HepG2 (cell line): ENCODE data around the gene TRPM5. TPM values are rescaled to one million over a fixed set of nuclear protein-coding genes. Genes with fewer than 3 reads are reported as not detected.
A peak's percentile ranks its signal among the peaks of the same experiment; 100 is the strongest.

Experiments
- AKAP8 ChIP-seq: sonication (generic); formaldehyde crosslinking; IDR thresholded peaks from 2 replicates; pipeline ENCODE4 v1.5.1; 2020; ENCODE audit warnings: mild to moderate bottlenecking, missing genetic modification reagents
- ELF1 ChIP-seq: sonication (generic); formaldehyde crosslinking; IDR thresholded peaks from 2 replicates; pipeline ENCODE4 v1.4.0; 2020; ENCODE audit warnings: missing genetic modification reagents
- FOXC1 ChIP-seq: sonication (generic); formaldehyde crosslinking; IDR thresholded peaks from 2 replicates; pipeline ENCODE4 v1.8.0; 2022; ENCODE audit warnings: mild to moderate bottlenecking, missing genetic modification reagents, borderline replicate concordance
- GABPB1 ChIP-seq: IDR thresholded peaks from 2 replicates; pipeline ENCODE4 v1.6.1; 2016; ENCODE audit warnings: mild to moderate bottlenecking, missing genetic modification reagents, moderate library complexity, missing compliant biosample characterization
- HMGXB3 ChIP-seq: sonication (generic); formaldehyde crosslinking; IDR thresholded peaks from 2 replicates; pipeline ENCODE4 v1.4.0; 2020; ENCODE audit warnings: missing genetic modification reagents, borderline replicate concordance
- IRF1 ChIP-seq: sonication (generic); formaldehyde crosslinking; IDR thresholded peaks from 2 replicates; pipeline ENCODE4 v1.4.0; 2020; ENCODE audit warnings: low read depth, mild to moderate bottlenecking, missing genetic modification reagents
- MED13 ChIP-seq: sonication (generic); formaldehyde crosslinking; IDR thresholded peaks from 2 replicates; pipeline ENCODE4 v1.5.0; 2020; ENCODE audit warnings: missing genetic modification reagents
- PAF1 ChIP-seq: IDR thresholded peaks from 2 replicates; pipeline ENCODE4 v1.6.1; 2016; ENCODE audit warnings: missing genetic modification reagents, missing compliant biosample characterization
- PATZ1 ChIP-seq: sonication (generic); formaldehyde crosslinking; IDR thresholded peaks from 2 replicates; pipeline ENCODE4 v1.4.0; 2020; ENCODE audit warnings: missing genetic modification reagents
- TEAD3 ChIP-seq: optimal IDR thresholded peaks from 2 replicates; pipeline ENCODE3; 2016; ENCODE audit warnings: borderline replicate concordance
- USF2 ChIP-seq, 2 experiments: sonication (generic) in 1 of 2; formaldehyde crosslinking in 1 of 2; IDR thresholded peaks; 2 replicates each; pipeline versions ENCODE4 v1.5.1 to v1.6.1; 2011 to 2020; ENCODE audit warnings: borderline replicate concordance in 1 of 2, low read depth in 1 of 2, low read length in 1 of 2, mild to moderate bottlenecking in 1 of 2, missing genetic modification reagents in 1 of 2, moderate library complexity in 1 of 2
- ZFX ChIP-seq: sonication (generic); formaldehyde crosslinking; IDR thresholded peaks from 2 replicates; pipeline ENCODE4 v1.4.0; 2020; ENCODE audit warnings: mild to moderate bottlenecking, low read depth, missing genetic modification reagents, moderate library complexity
- ZMAT3 ChIP-seq: sonication (generic); formaldehyde crosslinking; conservative IDR thresholded peaks from 2 replicates; pipeline ENCODE4 v1.7.0; 2021; ENCODE audit warnings: missing genetic modification reagents
- ZNF20 ChIP-seq: sonication (generic); formaldehyde crosslinking; IDR thresholded peaks from 2 replicates; pipeline ENCODE4 v1.4.0; 2020; ENCODE audit warnings: mild to moderate bottlenecking, moderate library complexity, missing genetic modification reagents
- ZNF512 ChIP-seq: sonication (generic); formaldehyde crosslinking; IDR thresholded peaks from 2 replicates; pipeline ENCODE4 v1.4.0; 2020; ENCODE audit warnings: mild to moderate bottlenecking, missing genetic modification reagents
- ZNF543 ChIP-seq: sonication (generic); formaldehyde crosslinking; IDR thresholded peaks from 2 replicates; pipeline ENCODE4 v1.4.0; 2020; ENCODE audit warnings: mild to moderate bottlenecking, missing genetic modification reagents
- ZNF552 ChIP-seq: sonication (generic); formaldehyde crosslinking; IDR thresholded peaks from 2 replicates; pipeline ENCODE4 v1.9.0; 2022; ENCODE audit warnings: missing genetic modification reagents, mild to moderate bottlenecking, borderline replicate concordance
- polyA plus RNA-seq, 8 experiments: library from polyadenylated mRNA; depleted of rRNA in 3 of 8; stranded (reverse) in 7 of 8; unstranded in 1 of 8; fragments of >200 nt; fragmentation: Illumina TruSeq in 4 of 8; extraction: Trizol in 4 of 8; gene quantifications; 2 replicates each; pipeline versions ENCODE4 v1.2.1 to v1.2.3, GENCODE V29; 2011 to 2016; ENCODE audit warnings: low read depth in 4 of 8, missing spikeins in 1 of 8, mixed read lengths in 1 of 8; ENCODE audit not compliant: insufficient read depth in 1 of 8
- total RNA-seq, 5 experiments: library from RNA; depleted of rRNA; stranded (reverse); fragments of >200 nt; fragmentation: Illumina TruSeq; extraction: Trizol; gene quantifications; 2 replicates each; pipeline ENCODE4 v1.2.3, GENCODE V29; 2016; ENCODE audit warnings: low read depth in 1 of 5

TRPM5 gene
- total and polyA plus RNA-seq, 2 of the 13 experiments (the other 11 are each of a cell fraction or from before 2014, with no cell fraction given) = 0.12 TPM; not detected in 1

- no peak for TF ChIP-seq USF2 (IDR thresholded peaks at IDR 0.05; ENCODE audit: low read depth, low read length)
- TF ChIP-seq USF2 (CRISPR knock-in tag; IDR thresholded peaks at IDR 0.05; ENCODE audit: borderline replicate concordance) = no peak
- TF ChIP-seq PATZ1 (CRISPR knock-in tag) = peak; percentile 61; the same call in 1 of the 2 replicates
- TF ChIP-seq IRF1 (CRISPR knock-in tag) = no peak
- TF ChIP-seq ELF1 (CRISPR knock-in tag) = peak; percentile 26; the same call in 1 of the 2 replicates
- TF ChIP-seq ZNF552 (CRISPR knock-in tag) = no peak
- no peak for TF ChIP-seq ZNF543
- no peak for TF ChIP-seq PAF1 (CRISPR knock-in tag)
- TF ChIP-seq GABPB1 (CRISPR knock-in tag) = peak; percentile 25; the same call in 1 of the 2 replicates
- TF ChIP-seq ZNF20 (CRISPR knock-in tag) = no peak
- TF ChIP-seq ZFX (CRISPR knock-in tag) = no peak
- TF ChIP-seq HMGXB3 (CRISPR knock-in tag) = no peak
- no peak for TF ChIP-seq AKAP8
- no peak for TF ChIP-seq ZNF512 (CRISPR knock-in tag)
- no peak for TF ChIP-seq FOXC1 (CRISPR knock-in tag)
- no peak for TF ChIP-seq ZMAT3
- peak; percentile 91 for TF ChIP-seq TEAD3 (CRISPR knock-in tag)
- no peak for TF ChIP-seq MED13
Measured at GRCh38 chr11:2462986-2463765, 18.9 kb upstream of the TRPM5 start (continued).
